HepG2 (cell line): Measurements from ENCODE around the gene RER1. TPM values are rescaled to one million over a fixed set of nuclear protein-coding genes. Genes with fewer than 3 reads are reported as not detected.

Experiments used
- CC2D1A ChIP-seq: sonication (generic); formaldehyde crosslinking; IDR thresholded peaks from 2 replicates; pipeline ENCODE4 v1.8.1; 2023; ENCODE audit warnings: mild to moderate bottlenecking, missing genetic modification reagents
- FOXA3 ChIP-seq: IDR thresholded peaks from 2 replicates; pipeline ENCODE4 v1.6.1; 2016; ENCODE audit warnings: missing genetic modification reagents, missing compliant biosample characterization
- FOXC1 ChIP-seq: sonication (generic); formaldehyde crosslinking; IDR thresholded peaks from 2 replicates; pipeline ENCODE4 v1.8.0; 2022; ENCODE audit warnings: mild to moderate bottlenecking, missing genetic modification reagents, borderline replicate concordance
- HNF4A ChIP-seq: sonication (generic); formaldehyde crosslinking; IDR thresholded peaks from 2 replicates; pipeline ENCODE4 v1.4.0; 2020; ENCODE audit warnings: missing genetic modification reagents
- IKZF4 ChIP-seq: sonication (generic); formaldehyde crosslinking; IDR thresholded peaks from 2 replicates; pipeline ENCODE4 v1.5.1; 2020; ENCODE audit warnings: borderline replicate concordance, mild to moderate bottlenecking, low read depth, missing genetic modification reagents; ENCODE audit errors: not compliant biosample characterization
- ISX ChIP-seq: sonication (generic); formaldehyde crosslinking; conservative IDR thresholded peaks from 2 replicates; pipeline ENCODE4 v1.5.0; 2020; ENCODE audit warnings: missing genetic modification reagents
- MIER2 ChIP-seq: IDR thresholded peaks from 2 replicates; pipeline ENCODE4 v1.6.1; 2016; ENCODE audit warnings: missing biosample characterization, missing genetic modification reagents
- MLLT10 ChIP-seq: sonication (generic); formaldehyde crosslinking; IDR thresholded peaks from 2 replicates; pipeline ENCODE4 v1.4.0; 2020; ENCODE audit warnings: missing genetic modification reagents
- MXI1 ChIP-seq: IDR thresholded peaks from 3 replicates; pipeline ENCODE4 v1.6.1; 2012; ENCODE audit warnings: low read depth, low read length, inconsistent platforms, borderline replicate concordance
- NR2F6 ChIP-seq, 2 experiments: IDR thresholded peaks; 2 replicates each; pipeline ENCODE4 v1.6.1; 2016; ENCODE audit warnings: antibody characterized with exemption in 1 of 2, mild to moderate bottlenecking in 1 of 2
- SRSF4 ChIP-seq: fragments of 200-400 bp; formaldehyde crosslinking; IDR thresholded peaks from one replicate; pipeline ENCODE4 v1.6.1; 2018; ENCODE audit warnings: mild to moderate bottlenecking, low read depth, low read length, moderate library complexity; ENCODE audit not compliant: poor library complexity, severe bottlenecking
- TBX3 ChIP-seq: fragments of 450-650 bp; IDR thresholded peaks from 2 replicates; pipeline ENCODE4 v1.6.1; 2017; ENCODE audit warnings: antibody characterized with exemption, mild to moderate bottlenecking, inconsistent platforms, borderline replicate concordance
- YY1 ChIP-seq: IDR thresholded peaks from 2 replicates; pipeline ENCODE4 v1.6.1; 2011; ENCODE audit warnings: low read length, low read depth, moderate library complexity, mild to moderate bottlenecking; ENCODE audit not compliant: insufficient read depth, insufficient replicate concordance
- ZBTB3 ChIP-seq: sonication (generic); formaldehyde crosslinking; IDR thresholded peaks from 2 replicates; pipeline ENCODE4 v1.4.0; 2020; ENCODE audit warnings: low read depth, mild to moderate bottlenecking, moderate library complexity, missing genetic modification reagents, borderline replicate concordance
- ZC3H13 ChIP-seq: sonication (generic); formaldehyde crosslinking; IDR thresholded peaks from 2 replicates; pipeline ENCODE4 v1.8.1; 2023; ENCODE audit warnings: mild to moderate bottlenecking, missing genetic modification reagents, moderate library complexity
- ZNF367 ChIP-seq: sonication (generic); formaldehyde crosslinking; IDR thresholded peaks from 2 replicates; pipeline ENCODE4 v1.4.0; 2020; ENCODE audit warnings: missing genetic modification reagents, borderline replicate concordance
- ZNF660 ChIP-seq: sonication (generic); formaldehyde crosslinking; IDR thresholded peaks from 2 replicates; pipeline ENCODE4 v1.5.1; 2020; ENCODE audit warnings: mild to moderate bottlenecking, low read depth, missing genetic modification reagents, borderline replicate concordance
- polyA plus RNA-seq, 8 experiments: library from polyadenylated mRNA; depleted of rRNA in 3 of 8; stranded (reverse) in 7 of 8; unstranded in 1 of 8; fragments of >200 nt; fragmentation: Illumina TruSeq in 4 of 8; extraction: Trizol in 4 of 8; gene quantifications; 2 replicates each; pipeline versions ENCODE4 v1.2.1 to v1.2.3, GENCODE V29; 2011 to 2016; ENCODE audit warnings: low read depth in 4 of 8, missing spikeins in 1 of 8, mixed read lengths in 1 of 8; ENCODE audit not compliant: insufficient read depth in 1 of 8
- total RNA-seq, 5 experiments: library from RNA; depleted of rRNA; stranded (reverse); fragments of >200 nt; fragmentation: Illumina TruSeq; extraction: Trizol; gene quantifications; 2 replicates each; pipeline ENCODE4 v1.2.3, GENCODE V29; 2016; ENCODE audit warnings: low read depth in 1 of 5
- TF ChIP-seq, protein P1 (sequence below): sonication (generic); formaldehyde crosslinking; IDR thresholded peaks from 2 replicates; pipeline ENCODE4 v1.8.0; 2022; ENCODE audit warnings: mild to moderate bottlenecking, missing genetic modification reagents, borderline replicate concordance
- TF ChIP-seq, protein P2 (sequence below): sonication (generic); formaldehyde crosslinking; IDR thresholded peaks from 2 replicates; pipeline ENCODE4 v1.4.0; 2020; ENCODE audit warnings: mild to moderate bottlenecking, missing genetic modification reagents
- TF ChIP-seq, protein P3 (sequence below): sonication (generic); formaldehyde crosslinking; IDR thresholded peaks from 2 replicates; pipeline ENCODE4 v1.4.0; 2020; ENCODE audit warnings: missing genetic modification reagents, borderline replicate concordance

RER1 gene
- total and polyA plus RNA-seq, 2 of the 13 experiments (the other 11 are each of a cell fraction or from before 2014, with no cell fraction given) = 128 to 164 TPM

DNA sequence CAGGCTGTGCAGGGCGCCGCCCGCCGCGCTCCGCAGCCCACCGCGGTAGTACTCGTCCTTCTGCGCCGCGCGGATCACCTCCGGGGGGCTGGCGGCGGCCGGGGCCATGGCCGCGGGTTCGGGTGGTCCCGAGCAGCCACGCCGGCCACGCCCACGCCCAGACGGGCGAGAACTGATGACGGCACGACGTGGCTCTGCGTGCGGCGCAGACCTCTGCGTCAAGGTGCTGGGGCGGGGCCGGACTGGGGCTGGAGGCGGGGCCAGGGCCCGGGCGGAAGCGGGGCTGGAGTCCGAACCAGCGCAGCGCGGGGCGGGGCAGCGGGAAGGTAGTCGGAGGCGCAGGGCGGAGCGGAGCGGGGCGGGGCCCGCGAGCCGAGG lies 20.7 kb downstream of the RER1 start, which contains the start of gene PEX10 (continued):
- TF ChIP-seq, protein P1, sequence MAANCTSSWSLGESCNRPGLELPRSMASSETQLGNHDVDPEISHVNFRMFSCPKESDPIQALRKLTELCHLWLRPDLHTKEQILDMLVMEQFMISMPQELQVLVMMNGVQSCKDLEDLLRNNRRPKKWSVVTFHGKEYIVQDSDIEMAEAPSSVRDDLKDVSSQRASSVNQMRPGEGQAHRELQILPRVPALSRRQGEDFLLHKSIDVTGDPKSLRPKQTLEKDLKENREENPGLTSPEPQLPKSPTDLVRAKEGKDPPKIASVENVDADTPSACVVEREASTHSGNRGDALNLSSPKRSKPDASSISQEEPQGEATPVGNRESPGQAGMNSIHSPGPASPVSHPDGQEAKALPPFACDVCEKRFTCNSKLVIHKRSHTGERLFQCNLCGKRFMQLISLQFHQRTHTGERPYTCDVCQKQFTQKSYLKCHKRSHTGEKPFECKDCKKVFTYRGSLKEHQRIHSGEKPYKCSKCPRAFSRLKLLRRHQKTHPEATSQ (CRISPR knock-in tag) = no peak
- TF ChIP-seq ZC3H13 (CRISPR knock-in tag) = peak; percentile 77
- TF ChIP-seq FOXC1 (CRISPR knock-in tag) = no peak
- TF ChIP-seq, protein P2, sequence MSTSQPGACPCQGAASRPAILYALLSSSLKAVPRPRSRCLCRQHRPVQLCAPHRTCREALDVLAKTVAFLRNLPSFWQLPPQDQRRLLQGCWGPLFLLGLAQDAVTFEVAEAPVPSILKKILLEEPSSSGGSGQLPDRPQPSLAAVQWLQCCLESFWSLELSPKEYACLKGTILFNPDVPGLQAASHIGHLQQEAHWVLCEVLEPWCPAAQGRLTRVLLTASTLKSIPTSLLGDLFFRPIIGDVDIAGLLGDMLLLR (CRISPR knock-in tag) = peak; percentile 43; the same call in 1 of the 2 replicates
- TF ChIP-seq FOXA3 (CRISPR knock-in tag) = no peak
- TF ChIP-seq YY1 = peak; percentile 83
- no peak for TF ChIP-seq MLLT10 (CRISPR knock-in tag)
- no peak for TF ChIP-seq ZNF367 (CRISPR knock-in tag)
- TF ChIP-seq ZBTB3 (CRISPR knock-in tag) = no peak
- no peak for TF ChIP-seq CC2D1A (CRISPR knock-in tag)
- TF ChIP-seq, protein P3, sequence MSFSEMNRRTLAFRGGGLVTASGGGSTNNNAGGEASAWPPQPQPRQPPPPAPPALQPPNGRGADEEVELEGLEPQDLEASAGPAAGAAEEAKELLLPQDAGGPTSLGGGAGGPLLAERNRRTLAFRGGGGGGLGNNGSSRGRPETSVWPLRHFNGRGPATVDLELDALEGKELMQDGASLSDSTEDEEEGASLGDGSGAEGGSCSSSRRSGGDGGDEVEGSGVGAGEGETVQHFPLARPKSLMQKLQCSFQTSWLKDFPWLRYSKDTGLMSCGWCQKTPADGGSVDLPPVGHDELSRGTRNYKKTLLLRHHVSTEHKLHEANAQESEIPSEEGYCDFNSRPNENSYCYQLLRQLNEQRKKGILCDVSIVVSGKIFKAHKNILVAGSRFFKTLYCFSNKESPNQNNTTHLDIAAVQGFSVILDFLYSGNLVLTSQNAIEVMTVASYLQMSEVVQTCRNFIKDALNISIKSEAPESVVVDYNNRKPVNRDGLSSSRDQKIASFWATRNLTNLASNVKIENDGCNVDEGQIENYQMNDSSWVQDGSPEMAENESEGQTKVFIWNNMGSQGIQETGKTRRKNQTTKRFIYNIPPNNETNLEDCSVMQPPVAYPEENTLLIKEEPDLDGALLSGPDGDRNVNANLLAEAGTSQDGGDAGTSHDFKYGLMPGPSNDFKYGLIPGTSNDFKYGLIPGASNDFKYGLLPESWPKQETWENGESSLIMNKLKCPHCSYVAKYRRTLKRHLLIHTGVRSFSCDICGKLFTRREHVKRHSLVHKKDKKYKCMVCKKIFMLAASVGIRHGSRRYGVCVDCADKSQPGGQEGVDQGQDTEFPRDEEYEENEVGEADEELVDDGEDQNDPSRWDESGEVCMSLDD = no peak
- no peak for TF ChIP-seq TBX3
- peak; percentile 99 for TF ChIP-seq MXI1
- no peak for TF ChIP-seq ZNF660 (CRISPR knock-in tag)
- TF ChIP-seq HNF4A (CRISPR knock-in tag) = no peak
- no peak for TF ChIP-seq SRSF4
- TF ChIP-seq IKZF4 (CRISPR knock-in tag) = peak; percentile 2
- no peak for TF ChIP-seq MIER2 (CRISPR knock-in tag)
- TF ChIP-seq ISX = no peak
- no peak for TF ChIP-seq NR2F6 (IDR thresholded peaks at IDR 0.05)
- TF ChIP-seq NR2F6 (CRISPR knock-in tag; IDR thresholded peaks at IDR 0.05) = 0 out of 2 replicates have a peak, but pooled peaks have one; percentile 6
